HG03045 (cell line): Measurements from ENCODE around the gene IZUMO4.

Experiments used
- ATAC-seq: cut with Tn5 transposase; IDR thresholded peaks from one replicate; pipeline ENCODE4 v1.9.1; 2021; ENCODE audit warnings: mild to moderate bottlenecking, moderate library complexity; ENCODE audit not compliant: unreplicated experiment

The IZUMO4 gene

GRCh38 chr19:2103045-2103707 lies 6.5 kb downstream of the IZUMO4 start:
- ATAC-seq, result no peak

DNA sequence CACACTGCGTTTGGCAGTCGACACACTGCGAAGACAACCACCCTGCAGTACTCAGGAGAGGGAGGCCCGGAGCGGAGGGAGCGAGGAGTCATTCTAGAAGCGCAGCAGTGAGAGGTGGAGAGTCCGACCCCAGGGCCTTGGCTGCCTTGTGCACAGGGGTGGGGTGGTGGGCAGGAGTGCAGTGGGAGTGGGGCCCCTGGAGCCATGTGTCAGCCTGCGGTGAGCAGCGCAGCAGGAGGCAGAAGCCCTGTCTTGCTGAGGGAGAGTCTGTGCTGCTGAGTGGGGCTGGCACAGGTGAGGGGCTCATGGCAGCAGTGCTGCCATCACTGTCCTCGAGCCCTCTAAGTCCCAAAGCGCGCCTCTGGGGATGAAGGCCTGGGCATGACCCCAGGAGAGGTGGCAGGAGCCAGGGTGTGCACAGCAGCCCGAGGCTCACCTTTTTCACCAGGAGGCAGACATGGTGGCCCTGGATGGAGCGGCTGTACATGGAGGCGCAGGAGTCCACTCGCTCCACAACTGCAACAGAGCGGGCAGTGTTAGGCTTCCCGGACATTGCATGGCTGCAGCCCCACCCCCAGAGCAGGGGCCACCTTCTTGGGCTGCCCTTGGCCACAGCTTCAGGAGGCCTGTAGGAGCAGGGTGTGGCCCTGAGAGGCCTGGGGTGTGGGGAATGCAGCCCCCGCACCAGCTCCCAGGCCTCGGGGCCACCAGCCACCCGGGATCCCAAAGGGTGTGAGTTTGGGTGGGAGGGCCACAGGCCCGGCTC lies 11.7 kb downstream of the IZUMO4 start:
- no peak for ATAC-seq

DNA sequence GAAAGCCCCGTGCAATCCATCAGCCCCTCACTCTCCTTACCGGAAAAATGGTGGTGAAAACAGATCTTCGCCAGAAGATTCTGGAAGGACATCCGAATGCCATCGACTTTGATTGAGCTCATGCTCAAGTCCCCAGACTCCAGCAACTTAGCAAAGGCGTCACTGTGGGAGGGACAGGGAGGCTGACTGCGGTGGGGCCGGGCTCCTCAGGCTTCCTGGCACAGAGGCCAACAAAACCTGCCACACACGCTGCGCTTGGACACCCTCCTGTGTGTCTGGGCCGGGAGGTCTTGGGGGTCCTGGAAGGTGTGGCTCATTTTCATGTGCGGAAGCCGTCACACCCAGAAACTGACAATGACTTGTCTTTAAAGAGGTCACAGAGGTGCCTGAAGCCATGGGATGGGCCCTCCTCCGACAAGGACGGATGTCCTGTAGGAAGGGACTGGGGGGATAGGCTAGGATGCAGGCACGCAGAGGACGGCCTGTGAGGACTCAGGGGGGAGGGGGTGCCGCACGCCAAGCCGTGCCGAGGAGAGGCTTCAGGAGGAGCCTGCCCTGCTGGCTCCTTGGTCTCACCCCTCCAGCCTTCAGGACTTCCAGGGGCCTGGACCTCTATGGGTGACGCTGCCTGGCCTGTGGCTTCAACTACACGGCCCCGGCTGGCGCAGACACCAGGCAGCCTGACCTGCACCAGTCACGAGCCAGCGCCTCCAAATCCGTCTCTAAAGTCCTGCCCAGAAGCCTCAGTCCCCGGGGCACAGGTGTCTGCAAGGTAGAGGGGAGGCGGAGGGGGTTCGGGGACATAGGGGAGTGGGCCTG lies 12.5 kb downstream of the IZUMO4 start:
- ATAC-seq, result no peak

DNA sequence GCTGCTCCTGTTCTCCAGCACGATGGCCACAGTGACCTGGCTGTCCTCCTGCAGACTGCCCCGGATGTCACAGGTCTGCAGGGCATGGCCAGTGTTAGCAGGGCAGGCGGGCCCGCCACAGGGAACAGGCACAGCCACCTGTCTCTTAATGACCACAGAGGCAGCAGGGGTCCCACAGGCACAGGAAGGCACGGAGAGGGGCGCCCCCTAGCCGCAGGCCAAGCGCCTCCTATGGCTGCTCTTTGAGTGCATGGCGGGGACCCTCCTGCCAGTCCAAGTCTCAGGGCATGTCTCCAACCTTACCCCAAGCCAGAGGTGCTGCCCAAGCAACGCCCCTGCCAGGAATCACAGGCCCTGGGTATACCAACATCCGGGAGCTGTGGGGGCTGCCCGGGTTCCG lies 14.1 kb downstream of the IZUMO4 start:
- ATAC-seq, result no peak

DNA sequence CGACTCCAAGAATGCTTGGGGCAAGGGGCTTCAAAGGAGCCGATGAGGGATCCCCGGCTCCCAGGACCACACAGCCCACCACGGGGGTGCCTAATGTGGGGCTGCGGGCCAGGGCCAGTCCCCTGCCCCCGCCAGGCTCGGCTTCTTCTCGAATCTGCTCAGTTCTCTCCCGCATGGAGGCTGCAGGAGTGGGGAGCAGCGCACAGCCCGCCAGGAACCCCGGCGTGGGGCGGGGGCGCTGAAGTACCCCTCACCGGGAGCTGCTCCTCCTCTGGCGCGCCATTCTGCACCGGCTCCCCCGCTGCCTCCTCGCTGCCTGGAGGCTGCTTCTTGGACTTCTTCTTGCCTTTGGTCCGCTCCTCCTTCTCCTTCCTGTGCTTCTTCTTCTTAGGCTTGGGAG lies 14.7 kb downstream of the IZUMO4 start:
- no peak for ATAC-seq

DNA sequence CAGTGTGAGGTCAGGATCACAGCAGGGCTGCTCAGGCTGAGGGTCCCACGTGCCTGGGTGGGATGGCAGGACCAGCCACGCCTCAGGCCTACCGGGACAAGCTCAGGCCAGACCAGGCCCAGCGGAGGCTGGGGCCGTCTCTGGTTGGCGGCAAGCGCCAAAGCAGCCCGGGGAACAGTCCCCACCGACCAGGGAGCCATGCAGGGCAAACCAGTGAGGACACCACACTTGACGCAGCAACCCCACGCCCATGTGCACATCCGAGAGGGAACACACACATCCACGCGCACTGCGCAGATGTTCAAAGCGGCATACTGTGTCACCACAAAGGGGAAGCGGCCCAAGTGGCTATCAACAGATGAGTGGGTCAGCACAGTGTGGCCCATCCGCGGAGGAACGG lies 15.2 kb downstream of the IZUMO4 start:
- ATAC-seq, result no peak

DNA sequence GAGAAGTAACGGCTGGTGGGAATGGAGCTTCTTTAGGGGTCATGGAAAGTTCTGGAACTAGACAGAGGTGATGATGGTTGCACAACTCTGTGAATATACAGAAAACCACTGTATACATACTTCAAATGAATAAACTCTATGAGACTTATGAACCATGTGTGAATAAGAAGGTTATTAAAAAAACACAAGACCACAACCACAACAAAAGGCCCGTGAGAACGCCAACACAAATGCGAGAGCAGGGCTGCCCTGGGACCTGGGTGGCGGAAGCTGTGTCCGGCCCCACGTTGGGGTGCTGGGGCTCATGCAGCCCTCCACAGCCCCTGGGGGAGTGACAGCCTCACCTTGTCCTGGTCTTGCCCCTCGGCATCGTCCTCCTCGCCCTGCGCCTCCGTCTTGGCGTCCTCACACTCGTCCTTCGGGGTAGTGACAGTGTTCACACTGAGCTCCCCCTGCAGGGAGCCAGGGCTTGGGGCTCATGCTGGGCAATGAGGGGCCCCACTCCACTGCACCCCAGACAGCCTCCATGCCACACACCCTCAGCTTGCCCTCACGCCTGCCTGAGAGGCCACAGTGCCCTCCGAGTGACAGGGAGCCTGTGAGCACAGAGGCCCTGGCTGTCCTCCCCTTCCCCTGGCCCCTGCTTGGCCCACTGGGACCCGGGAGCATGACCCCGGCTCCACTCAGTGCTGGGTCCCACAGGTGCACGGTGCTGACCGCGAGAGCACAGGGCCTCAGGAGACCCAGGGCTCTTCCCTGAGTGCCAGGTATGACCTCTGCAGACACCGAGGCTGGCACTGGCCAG lies 16.0 kb downstream of the IZUMO4 start:
- no peak for ATAC-seq

DNA sequence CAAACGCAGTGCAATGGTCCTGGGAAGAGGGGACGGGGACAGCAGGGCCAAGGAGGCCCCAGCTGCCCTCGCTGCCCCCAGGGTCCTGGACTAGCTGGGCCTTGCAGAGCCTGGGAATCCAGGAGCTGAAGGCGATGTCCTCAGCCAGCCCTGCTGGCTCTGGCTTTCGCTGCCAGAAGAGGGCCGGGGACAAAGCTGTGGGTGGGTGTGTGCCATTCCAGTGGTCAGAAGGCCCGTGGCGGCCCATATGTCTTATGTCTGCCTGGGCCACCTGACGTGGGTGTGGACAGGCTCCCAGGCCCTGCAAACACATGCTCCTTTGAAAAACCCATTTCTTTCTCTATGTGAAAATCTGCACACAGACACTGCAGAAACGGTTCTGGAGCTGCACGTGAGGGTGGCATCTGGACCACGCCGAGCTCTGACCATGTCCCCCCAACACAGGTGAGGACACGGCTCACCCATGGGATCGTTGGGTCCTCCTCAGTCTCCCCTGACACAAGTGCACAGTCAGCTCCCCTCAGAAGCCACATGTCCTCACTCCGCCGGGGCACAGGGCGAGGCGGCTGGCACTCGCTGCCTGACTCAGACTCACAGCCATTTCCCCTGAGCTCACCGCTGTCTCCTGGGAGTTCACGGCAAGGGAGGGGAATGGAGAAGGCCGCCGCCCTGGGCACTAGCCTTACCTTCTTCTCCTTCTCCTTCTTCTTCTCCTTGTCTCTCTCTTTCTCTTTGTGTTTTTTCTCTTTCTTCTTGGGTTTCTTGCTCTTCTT lies 16.9 kb downstream of the IZUMO4 start:
- ATAC-seq, result no peak

GRCh38 chr19:2114218-2114617 lies 17.5 kb downstream of the IZUMO4 start:
- no peak for ATAC-seq

DNA sequence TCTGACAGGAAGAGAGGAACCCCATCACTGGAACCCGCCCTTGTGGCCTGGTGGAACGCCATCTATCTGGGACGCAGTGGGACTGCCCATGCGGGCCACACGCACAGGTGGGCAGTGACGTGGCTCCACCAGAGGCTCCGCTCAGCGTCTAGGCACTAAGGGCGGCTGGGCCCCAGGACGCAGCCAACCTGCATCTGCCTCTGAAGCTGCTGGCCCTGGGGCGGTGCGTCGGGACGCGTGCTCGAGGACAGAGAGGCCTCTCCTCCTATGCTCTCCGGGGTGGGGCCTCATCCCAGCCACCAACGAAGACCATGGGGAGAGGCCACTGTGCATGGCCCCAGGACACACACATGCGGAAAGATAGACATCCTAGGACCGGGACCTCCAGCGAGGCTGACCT lies 18.1 kb downstream of the IZUMO4 start:
- no peak for ATAC-seq

GRCh38 chr19:2115324-2115723 lies 18.6 kb downstream of the IZUMO4 start:
- no peak for ATAC-seq

DNA sequence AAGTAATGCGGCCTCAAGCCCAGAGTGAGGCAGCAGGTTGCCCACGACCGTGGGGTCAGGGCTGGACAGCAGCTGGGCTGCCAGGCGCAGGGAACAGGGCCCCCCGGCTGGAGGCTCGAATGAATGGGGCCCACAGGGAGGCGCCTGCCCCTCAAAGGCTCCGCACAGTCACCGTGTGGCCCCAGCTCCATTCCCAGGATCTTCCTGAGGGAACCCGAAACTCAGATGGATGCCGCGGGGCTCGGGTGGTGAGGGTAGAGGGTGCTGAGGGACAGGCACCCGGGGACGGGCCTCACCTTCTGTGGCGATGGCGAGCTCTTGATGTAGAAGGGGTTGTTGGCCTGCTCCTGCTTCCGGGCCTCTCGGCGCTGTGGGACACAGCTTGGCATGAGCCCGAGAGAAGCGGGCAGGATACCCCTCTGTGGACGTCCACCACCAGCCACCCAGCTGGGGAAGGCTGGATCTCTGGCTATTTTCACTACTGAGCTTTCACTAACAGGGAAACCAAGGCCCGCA lies 19.3 kb downstream of the IZUMO4 start:
- ATAC-seq, result no peak

DNA sequence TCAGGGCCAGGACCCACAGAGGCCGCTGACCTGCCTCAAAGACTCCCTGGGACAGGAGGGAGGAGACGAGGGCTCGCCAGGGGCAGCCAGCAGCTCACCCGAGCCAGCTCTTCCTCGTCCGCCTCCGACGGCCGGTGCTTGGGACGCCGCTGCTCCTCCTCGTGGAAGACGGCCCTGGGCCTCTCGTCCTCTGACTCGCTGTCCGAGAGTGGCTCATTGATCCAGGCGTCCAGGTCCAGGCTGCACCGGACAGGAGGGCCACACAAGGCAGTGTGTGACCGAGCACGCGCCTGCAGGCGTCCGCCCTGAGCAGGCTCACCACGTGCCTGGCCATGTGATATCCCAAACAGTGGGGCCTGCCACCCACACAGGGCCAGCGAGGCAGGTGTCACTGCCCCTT lies 19.8 kb downstream of the IZUMO4 start:
- ATAC-seq, result no peak

GRCh38 chr19:2117215-2117960 lies 20.7 kb downstream of the IZUMO4 start:
- no peak for ATAC-seq

- ATAC-seq, result no peak
These were observed 21.7 kb downstream of the IZUMO4 start for GRCh38 chr19:2118438-2118837.

DNA sequence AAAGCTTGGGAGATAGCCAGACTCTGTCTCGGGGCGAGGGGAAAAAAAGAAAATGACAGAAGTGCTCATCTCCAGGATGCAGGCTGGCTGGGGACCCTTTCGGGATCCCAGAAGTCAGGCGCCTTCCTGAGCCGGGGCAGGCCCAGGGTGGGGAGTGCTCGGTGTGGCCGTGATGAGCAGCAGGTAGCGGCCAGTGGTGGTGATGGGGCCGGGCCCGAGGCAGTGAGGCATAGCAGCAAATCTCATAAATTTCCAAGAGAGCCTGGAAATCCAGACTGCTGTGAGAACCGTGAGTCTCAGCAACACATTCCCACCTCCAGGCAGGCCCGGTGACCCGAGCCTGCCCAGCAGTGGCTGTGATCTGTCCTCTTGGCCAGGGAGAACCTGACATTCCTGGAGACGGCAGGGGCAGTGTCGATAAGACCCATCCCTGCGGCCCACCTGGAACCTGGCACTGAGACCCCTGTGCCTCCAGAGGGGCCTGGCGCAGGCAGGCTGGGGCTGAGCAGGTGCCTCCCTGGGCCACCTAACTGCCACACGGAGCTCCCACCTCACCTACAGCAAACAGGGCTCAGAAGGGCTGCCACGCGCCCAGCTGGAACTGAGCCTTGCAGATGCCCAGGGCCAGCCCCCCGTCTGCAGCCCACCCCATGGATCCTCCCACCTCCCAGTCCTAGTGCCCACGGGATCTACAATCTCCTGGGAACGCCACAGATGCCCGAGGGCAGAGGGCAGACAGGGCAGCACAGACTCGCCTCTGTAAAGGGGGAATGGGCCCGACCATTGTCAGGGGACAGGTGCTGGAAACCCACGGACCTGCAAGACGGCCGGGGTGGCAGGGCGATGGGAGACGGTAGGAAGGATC lies 23.4 kb downstream of the IZUMO4 start:
- no peak for ATAC-seq

GRCh38 chr19:2120821-2121220 lies 24.1 kb downstream of the IZUMO4 start:
- no peak for ATAC-seq

GRCh38 chr19:2121416-2122051 lies 24.8 kb downstream of the IZUMO4 start:
- no peak for ATAC-seq
